GM23248 (cell line): ENCODE data around the gene C1orf167. TPM values are rescaled to one million over a fixed set of nuclear protein-coding genes. Genes with fewer than 3 reads are reported as not detected.

Experiments used
- DNase-seq: peaks from one replicate; pipeline ENCODE4 v3.0.0-alpha.2; 2015
- H2AFZ ChIP-seq: fragments of 200-600 bp; sonication (generic); 2 replicates; pipeline ENCODE4 v1.6.1; 2016; ENCODE audit warnings: antibody characterized with exemption
- H3F3A ChIP-seq: fragments of 200-600 bp; sonication (generic); 2 replicates; pipeline ENCODE4 v1.6.1; 2016; ENCODE audit warnings: mild to moderate bottlenecking, antibody characterized with exemption, mixed run types; ENCODE audit not compliant: insufficient read depth
- H3K27ac ChIP-seq: fragments of 200-600 bp; sonication (generic); 2 replicates; pipeline ENCODE4 v1.5.1; 2016; ENCODE audit warnings: mild to moderate bottlenecking
- H3K27me3 ChIP-seq: fragments of 200-600 bp; sonication (generic); replicated peaks from 2 replicates; pipeline ENCODE4 v1.6.1; 2016; ENCODE audit warnings: mild to moderate bottlenecking; ENCODE audit not compliant: insufficient read depth
- H3K36me3 ChIP-seq: fragments of 200-600 bp; sonication (generic); 2 replicates; pipeline ENCODE4 v1.6.1; 2016; ENCODE audit warnings: low read depth, mild to moderate bottlenecking
- H3K4me1 ChIP-seq: fragments of 200-600 bp; sonication (generic); 2 replicates; pipeline ENCODE4 v1.6.1; 2016; ENCODE audit warnings: mild to moderate bottlenecking; ENCODE audit not compliant: insufficient read depth
- H3K4me2 ChIP-seq: fragments of 200-600 bp; sonication (generic); one replicate; pipeline ENCODE4 v1.6.1; 2016; ENCODE audit warnings: mild to moderate bottlenecking; ENCODE audit not compliant: unreplicated experiment
- H3K4me3 ChIP-seq: fragments of 200-600 bp; sonication (generic); 2 replicates; pipeline ENCODE4 v1.5.1; 2016; ENCODE audit warnings: mild to moderate bottlenecking
- H3K79me2 ChIP-seq: fragments of 200-600 bp; sonication (generic); 2 replicates; pipeline ENCODE4 v1.6.1; 2016; ENCODE audit warnings: mild to moderate bottlenecking; ENCODE audit not compliant: insufficient read depth
- H3K9ac ChIP-seq: fragments of 200-600 bp; sonication (generic); 2 replicates; pipeline ENCODE4 v1.6.1; 2016; ENCODE audit warnings: mild to moderate bottlenecking
- H3K9me2 ChIP-seq: fragments of 200-600 bp; sonication (generic); 2 replicates; pipeline ENCODE4 v1.6.1; 2016; ENCODE audit warnings: mixed run types, mild to moderate bottlenecking, moderate library complexity; ENCODE audit not compliant: insufficient read depth
- H3K9me3 ChIP-seq: fragments of 200-600 bp; sonication (generic); one replicate; pipeline ENCODE4 v1.6.1; 2017; ENCODE audit warnings: low read depth
- H4K20me1 ChIP-seq: fragments of 200-600 bp; sonication (generic); 2 replicates; pipeline ENCODE4 v1.6.0; 2016; ENCODE audit not compliant: insufficient read depth
- EZH2 ChIP-seq: fragments of 200-600 bp; sonication (generic); IDR thresholded peaks from 2 replicates; pipeline ENCODE4 v1.6.1; 2018; ENCODE audit warnings: antibody characterized with exemption, mild to moderate bottlenecking; ENCODE audit not compliant: insufficient read depth, poor library complexity, severe bottlenecking
- EZH2phosphoT487 ChIP-seq: fragments of 200-600 bp; sonication (generic); IDR thresholded peaks from 2 replicates; pipeline ENCODE4 v1.6.1; 2018; ENCODE audit warnings: antibody characterized with exemption, moderate library complexity, mild to moderate bottlenecking, low read depth; ENCODE audit not compliant: insufficient read depth
- whole genome bisulfite sequencing, 2 experiments: methylation state at CpG; one replicate each; pipeline ENCODE4 v1.1.6; 2015 to 2017; ENCODE audit warnings: low lambda C conversion rate in 2 of 2, low coverage in 1 of 2; ENCODE audit errors: missing lambda C conversion rate in 2 of 2; 5-methylcytosine and 5-hydroxymethylcytosine counted together
- in situ Hi-C: fragments of 300-500 bp; cut with MboI; formaldehyde crosslinking; loops from 2 replicates; pipeline ENCODE4 v1.15.0; 2020
- polyA plus RNA-seq: library from polyadenylated mRNA; unstranded; fragments of >200 nt; fragmentation: Nextera tagmentation; extraction: Ambion mirVana; gene quantifications from 2 replicates; pipeline ENCODE4 v1.2.1, GENCODE V29; 2016
- total RNA-seq: library from RNA; depleted of rRNA; stranded (reverse); fragments of >200 nt; shearing (Covaris generic); gene quantifications from 2 replicates; pipeline ENCODE4 v1.2.3, GENCODE V29; 2014

The C1orf167 gene
- total and polyA plus RNA-seq, 2 experiments from 2014 or later: 0.43 TPM; not detected in 1

- Histone ChIP-seq H4K20me1 (no peaks in the 10 kb centered on the region), H3K79me2 (no peaks in the 10 kb centered on the region), H3K4me2 (peak overlapping the region; percentile 66), H3K4me1 (peaks cover 28% of the 10 kb centered on the region), H3K27ac (peak overlapping the region; percentile 71), H3K9ac (peak overlapping the region; percentile 69), H3K4me3 (peak overlapping the region; percentile 31; the same call in 1 of the 2 replicates), H2AFZ (peak overlapping the region; percentile 62), H3F3A (no peaks in the 10 kb centered on the region), H3K9me2 (no peaks in the 10 kb centered on the region), H3K9me3 (no peaks in the 10 kb centered on the region), H3K36me3 (peaks cover 5% of the 10 kb centered on the region; the same call in 1 of the 2 replicates), H3K27me3 (no peaks in the 10 kb centered on the region)
- TF ChIP-seq EZH2phosphoT487: no peak
- no peak for TF ChIP-seq EZH2
- peak; percentile 94 for DNase-seq
- in situ Hi-C loops: no loop called here
- 35 to 38% methylated on average over 19 of the region's 19 CpGs for WGBS, 2 experiments
These were observed 29.1 kb downstream of the C1orf167 start for GRCh38 chr1:11790880-11791715.

GRCh38 chr1:11792106-11792505, 30.1 kb downstream of the C1orf167 start:
- no peak for DNase-seq
- Histone ChIP-seq H3K79me2 (no peaks in the 10 kb centered on the region), H3K9ac (no peak overlapping the region), H3F3A (no peaks in the 10 kb centered on the region), H3K27me3 (no peaks in the 10 kb centered on the region), H3K4me3 (no peak overlapping the region), H3K4me2 (no peak overlapping the region), H2AFZ (no peak overlapping the region), H3K9me2 (no peaks in the 10 kb centered on the region), H3K9me3 (no peaks in the 10 kb centered on the region), H3K4me1 (peaks cover 24% of the 10 kb centered on the region), H3K27ac (no peak overlapping the region), H3K36me3 (peaks cover 5% of the 10 kb centered on the region; the same call in 1 of the 2 replicates), H4K20me1 (no peaks in the 10 kb centered on the region)
- TF ChIP-seq EZH2: no peak
- TF ChIP-seq EZH2phosphoT487: no peak
- in situ Hi-C loops: no loop called here
- WGBS, 2 experiments: 84 to 89% methylated on average over 11 of the region's 11 CpGs

GRCh38 chr1:11793819-11794218, 31.8 kb downstream of the C1orf167 start:
- no peaks in the 10 kb centered on the region for H3K27me3 ChIP-seq
- no peak overlapping the region for H3K4me2 ChIP-seq
- no peak overlapping the region for H2AFZ ChIP-seq
- no peak overlapping the region for H3K9ac ChIP-seq
- 92 to 94% methylated on average over 15 of the region's 15 CpGs for WGBS, 2 experiments
- H3K4me1 ChIP-seq: peaks cover 16% of the 10 kb centered on the region
- no peaks in the 10 kb centered on the region for H3K9me3 ChIP-seq
- no peaks in the 10 kb centered on the region for H3F3A ChIP-seq
- in situ Hi-C loops: no loop called here
- peaks cover 5% of the 10 kb centered on the region; the same call in 1 of the 2 replicates for H3K36me3 ChIP-seq
- H4K20me1 ChIP-seq: no peaks in the 10 kb centered on the region
- no peaks in the 10 kb centered on the region for H3K79me2 ChIP-seq
- TF ChIP-seq EZH2phosphoT487: no peak
- no peak for TF ChIP-seq EZH2
- no peak overlapping the region for H3K4me3 ChIP-seq
- H3K27ac ChIP-seq: no peak overlapping the region
- no peaks in the 10 kb centered on the region for H3K9me2 ChIP-seq
- DNase-seq: no peak

GRCh38 chr1:11794446-11795237, 32.6 kb downstream of the C1orf167 start:
- Histone ChIP-seq H3K4me3 (no peak overlapping the region), H3K4me2 (no peak overlapping the region), H3K27me3 (no peaks in the 10 kb centered on the region), H4K20me1 (no peaks in the 10 kb centered on the region), H2AFZ (no peak overlapping the region), H3K9ac (no peak overlapping the region), H3K79me2 (no peaks in the 10 kb centered on the region), H3K4me1 (peaks cover 16% of the 10 kb centered on the region), H3K9me2 (no peaks in the 10 kb centered on the region), H3F3A (no peaks in the 10 kb centered on the region), H3K27ac (no peak overlapping the region), H3K36me3 (peaks cover 5% of the 10 kb centered on the region; the same call in 1 of the 2 replicates), H3K9me3 (no peaks in the 10 kb centered on the region)
- no peak for DNase-seq
- TF ChIP-seq EZH2: no peak
- in situ Hi-C loops: no loop called here
- WGBS, 2 experiments: 91 to 95% methylated on average over 19 of the region's 19 CpGs
